Measurements from ENCODE around the gene C1orf116.

DNA sequence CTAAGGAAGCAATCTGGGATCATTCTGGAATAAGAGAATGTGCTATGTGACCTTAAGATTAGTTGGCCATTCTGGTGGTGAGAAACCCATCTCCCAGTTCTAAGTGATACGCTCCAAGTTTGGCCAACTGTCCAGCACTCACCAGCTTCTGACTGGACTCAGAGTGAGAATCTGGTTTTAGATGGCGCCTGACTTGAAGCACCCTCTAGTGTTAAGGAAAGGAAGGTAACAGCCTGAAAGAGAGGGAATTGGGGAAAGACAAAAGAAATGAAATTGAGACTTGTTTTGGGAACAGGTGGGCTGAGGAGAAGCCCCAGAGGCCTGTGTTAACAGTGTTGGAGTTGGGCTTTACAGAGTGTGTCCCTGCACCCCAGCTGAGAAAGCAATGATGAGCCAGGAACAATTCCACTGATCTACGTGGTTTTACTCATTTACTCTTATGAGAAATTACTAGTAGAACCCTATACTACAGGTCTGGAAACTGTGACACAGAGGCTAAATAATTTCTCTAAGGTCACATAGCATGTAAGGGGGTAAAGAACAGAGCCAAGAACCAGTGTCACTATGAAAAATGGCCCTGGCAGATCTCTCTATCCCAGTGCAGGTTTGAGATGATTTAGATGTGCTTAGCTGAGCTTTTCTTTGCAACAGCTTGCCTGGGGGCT lies 53.0 kb downstream of the C1orf116 start:
- TF ChIP-seq, protein P1, sequence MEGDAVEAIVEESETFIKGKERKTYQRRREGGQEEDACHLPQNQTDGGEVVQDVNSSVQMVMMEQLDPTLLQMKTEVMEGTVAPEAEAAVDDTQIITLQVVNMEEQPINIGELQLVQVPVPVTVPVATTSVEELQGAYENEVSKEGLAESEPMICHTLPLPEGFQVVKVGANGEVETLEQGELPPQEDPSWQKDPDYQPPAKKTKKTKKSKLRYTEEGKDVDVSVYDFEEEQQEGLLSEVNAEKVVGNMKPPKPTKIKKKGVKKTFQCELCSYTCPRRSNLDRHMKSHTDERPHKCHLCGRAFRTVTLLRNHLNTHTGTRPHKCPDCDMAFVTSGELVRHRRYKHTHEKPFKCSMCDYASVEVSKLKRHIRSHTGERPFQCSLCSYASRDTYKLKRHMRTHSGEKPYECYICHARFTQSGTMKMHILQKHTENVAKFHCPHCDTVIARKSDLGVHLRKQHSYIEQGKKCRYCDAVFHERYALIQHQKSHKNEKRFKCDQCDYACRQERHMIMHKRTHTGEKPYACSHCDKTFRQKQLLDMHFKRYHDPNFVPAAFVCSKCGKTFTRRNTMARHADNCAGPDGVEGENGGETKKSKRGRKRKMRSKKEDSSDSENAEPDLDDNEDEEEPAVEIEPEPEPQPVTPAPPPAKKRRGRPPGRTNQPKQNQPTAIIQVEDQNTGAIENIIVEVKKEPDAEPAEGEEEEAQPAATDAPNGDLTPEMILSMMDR (conservative IDR thresholded peaks at IDR 0.05; ENCODE audit: low read depth, low read length), result peak; percentile 59
- no peak for TF ChIP-seq EZH2 (IDR thresholded peaks at IDR 0.05; ENCODE audit: borderline replicate concordance, low read depth, low read length, poor library complexity, severe bottlenecking)

All from A673 (cell line).